ACHN (cell line): ENCODE data around the gene DPF3.

ENCODE experiments used
- DNase-seq: peaks from one replicate; pipeline ENCODE4 v3.0.0-alpha.2; 2015
- in situ Hi-C: cut with HindIII; loops from 2 replicates; pipeline ENCODE4 v1.10.0; 2017; ENCODE audit warnings: low sequenced_read_pairs, low pct_ligation_motif_present, low pct_unique_long_range_greater_than_20kb

DPF3 gene

DNA sequence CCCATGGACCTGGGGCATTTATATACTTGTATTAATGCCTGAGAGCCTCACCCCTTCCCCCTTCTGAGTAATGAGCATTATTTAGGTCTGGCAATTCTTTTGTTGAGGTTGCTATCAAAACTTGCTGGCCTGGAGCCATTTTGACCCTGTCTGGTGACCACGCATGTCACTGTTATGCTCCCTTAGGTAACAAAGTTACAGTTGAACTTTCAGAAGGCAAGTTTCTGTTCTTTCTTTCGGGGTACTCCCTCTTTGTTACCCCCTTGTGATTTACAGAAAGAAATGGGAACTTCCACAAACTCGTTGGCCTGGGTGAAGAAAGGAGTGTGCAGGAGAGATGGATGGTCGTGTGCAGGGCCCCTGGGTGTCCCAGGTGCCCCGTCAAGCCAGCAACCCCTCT, 305.4 kb downstream of the DPF3 start:
- in situ Hi-C loops: no loop called here
- no peak for DNase-seq

DNA sequence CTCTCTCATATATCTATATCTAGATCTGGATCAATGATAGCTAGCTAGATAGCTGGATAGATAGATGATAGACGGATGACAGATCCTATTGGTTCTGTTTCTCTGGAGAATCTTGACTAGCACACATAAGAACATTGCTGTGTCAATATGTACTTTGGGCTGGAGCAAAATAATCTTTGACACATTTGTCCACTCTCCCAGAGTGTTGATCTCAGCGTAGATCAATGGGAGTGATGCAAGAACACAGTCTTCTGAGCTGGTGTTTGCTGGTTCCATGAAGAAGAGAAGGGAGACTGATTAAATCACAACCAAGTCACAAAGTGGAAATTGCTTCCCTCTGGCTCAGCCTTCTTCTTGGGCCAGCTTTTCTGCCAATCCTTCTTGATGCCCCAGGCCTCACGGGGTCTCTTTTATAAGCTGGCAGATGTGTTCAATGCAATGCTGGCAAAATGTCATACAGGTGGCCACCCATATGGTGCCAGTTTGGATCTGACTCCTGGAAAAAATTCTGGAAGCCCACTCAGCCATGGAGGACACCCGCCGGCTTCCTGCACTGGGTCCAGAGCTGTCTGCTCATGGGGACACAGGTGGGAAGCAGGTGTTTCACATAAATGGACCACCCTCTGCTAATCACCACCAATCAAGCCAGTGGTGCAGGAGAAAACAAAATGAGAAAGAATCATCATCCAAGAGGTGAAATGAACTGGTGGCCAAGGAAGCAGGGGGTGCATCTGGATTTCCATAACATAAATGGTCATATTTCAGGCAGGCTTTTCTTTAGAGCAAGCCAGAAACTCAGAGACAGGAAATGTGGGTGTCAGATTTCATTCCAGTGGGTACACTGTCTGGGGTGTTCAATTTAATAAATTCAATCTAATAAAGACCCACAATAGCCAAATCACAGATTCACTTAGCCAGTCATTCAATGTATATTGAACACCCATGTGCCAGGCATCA, 310.3 kb downstream of the DPF3 start:
- in situ Hi-C loops: no loop called here

DNA sequence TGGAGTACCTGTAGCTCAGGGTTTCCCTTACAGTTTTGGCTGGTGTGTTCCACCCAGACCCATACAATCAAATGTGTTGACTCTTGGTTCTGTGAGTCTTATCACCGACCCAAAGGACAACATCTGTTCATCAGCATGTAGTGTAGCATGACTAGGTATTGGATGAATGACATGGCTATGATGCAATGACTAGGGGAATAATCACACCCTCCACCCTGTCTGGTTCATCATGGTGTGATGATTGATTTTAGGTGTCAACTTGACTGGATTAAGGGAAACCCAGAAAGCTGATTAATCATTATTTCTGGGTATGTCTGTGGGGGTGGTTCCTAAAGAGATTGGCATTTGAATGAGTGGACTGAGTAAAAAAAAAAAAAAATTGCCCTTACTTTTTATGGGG, 311.3 kb downstream of the DPF3 start:
- DNase-seq: no peak
- in situ Hi-C loops: no loop called here

More for the DNA sequence above, 310.3 kb downstream of the DPF3 start:
- DNase-seq: no peak

DNA sequence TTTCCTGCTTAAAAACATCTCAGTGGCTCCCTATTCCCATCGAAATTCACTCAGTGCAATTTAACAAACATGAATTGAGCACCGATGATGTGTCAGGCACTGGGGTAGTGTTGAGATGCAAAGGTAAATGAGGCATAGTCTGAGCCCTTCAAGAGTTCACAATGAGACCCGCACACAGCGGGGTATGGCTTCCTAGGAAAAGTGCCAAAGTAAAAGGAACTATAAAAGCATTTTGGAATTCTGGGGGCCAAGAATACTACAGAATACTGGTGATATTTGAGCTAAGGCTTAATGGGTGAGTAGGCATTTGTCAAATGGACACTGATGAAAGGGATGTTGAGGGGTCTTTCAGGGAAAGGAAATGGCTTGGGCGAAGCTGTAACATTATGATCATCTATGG, 315.4 kb downstream of the DPF3 start:
- in situ Hi-C loops: no loop called here
- DNase-seq: no peak

DNA sequence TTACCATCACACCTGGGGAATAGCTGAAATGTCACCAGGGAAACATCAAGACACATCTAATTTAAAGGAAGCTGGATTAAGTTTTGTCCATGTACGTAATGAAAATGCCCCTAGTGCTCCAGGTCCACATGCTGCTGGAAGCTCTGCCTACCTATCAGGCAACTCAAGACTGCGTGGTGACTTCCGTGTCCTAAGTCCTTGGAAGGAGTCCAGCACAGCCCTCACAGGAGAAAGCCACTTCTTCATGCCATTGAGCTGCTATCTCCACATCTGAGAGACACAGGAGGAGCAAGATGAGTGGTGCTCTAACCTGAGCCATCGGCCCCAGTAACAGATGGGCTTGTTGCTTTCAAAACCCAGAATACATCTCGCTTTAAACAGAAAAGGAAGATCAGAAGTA, 316.4 kb downstream of the DPF3 start:
- in situ Hi-C loops: no loop called here
- no peak for DNase-seq

DNA sequence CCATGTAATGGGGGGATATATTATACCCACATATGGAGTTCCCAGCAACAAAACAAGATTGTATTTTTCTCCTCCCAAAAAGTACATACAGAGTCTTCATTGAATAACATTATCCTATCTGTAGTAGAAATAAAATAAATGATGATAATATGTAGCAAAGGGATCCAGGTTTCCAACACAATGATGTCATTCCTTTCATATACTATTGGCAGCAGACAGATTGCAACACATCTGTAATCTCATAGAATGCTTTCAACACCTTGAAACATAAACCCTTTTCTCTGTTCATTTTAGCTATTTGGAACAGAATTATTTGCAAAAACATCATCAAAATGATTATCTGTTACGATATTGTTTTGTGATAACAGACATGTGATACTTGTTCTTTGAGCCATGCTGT, 317.6 kb downstream of the DPF3 start:
- in situ Hi-C loops: no loop called here
- DNase-seq: no peak

DNA sequence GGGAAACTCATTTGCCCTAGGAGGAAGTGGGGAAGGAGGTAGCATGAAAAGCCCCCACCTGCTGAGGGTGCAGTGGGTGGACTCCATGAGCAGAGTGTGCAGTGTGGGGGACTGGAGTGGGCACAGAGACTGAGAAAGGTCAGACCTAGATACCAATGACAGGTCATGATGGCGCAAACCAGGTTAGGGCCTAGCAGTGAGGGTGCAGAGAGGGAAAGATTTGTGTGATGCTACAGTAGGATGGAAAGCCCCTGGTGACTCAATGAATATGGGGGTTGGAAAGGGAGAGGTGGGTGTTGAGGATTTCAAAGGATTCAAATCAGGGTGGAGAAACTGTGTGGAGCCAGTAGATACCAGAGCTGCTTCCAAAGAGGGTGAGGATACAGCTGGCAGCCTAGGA, 319.2 kb downstream of the DPF3 start:
- in situ Hi-C loops: no loop called here

DNA sequence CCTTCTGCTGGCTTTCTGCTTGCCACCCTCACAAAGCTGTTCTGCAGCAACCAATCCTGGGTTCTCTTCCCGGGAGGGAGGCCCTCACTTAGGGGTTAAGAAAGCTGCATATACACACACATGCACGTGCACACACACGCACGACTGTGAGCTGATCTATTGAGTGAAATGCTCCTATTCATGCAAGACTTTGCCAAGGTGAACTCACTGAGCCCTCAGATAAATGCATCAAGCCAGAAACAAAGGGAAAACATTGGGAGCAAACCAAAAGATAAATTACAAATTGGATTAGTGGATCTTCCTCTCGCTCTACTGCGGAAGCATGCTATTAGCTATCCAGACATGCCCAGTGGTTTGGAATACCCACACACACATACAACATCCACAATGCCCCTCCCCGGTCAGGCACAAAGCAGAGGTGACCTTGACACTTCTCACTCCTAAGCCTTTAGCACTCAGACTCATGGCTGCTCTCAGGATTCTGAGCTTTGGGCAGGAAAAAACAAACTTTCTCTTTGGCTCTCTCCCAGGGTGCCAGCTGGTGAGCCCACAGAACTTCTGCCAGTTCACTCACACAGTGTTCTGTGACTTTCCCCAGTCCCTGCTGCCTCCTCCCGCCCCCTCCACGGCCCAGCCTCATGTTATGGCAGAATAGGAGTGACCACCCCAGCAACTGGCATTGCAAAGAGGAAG, 320.0 kb downstream of the DPF3 start:
- DNase-seq: no peak
- in situ Hi-C loops: no loop called here

More for the DNA sequence above, 319.2 kb downstream of the DPF3 start:
- DNase-seq: no peak
